Measurements from ENCODE around the gene ZFAND3.

Gene ZFAND3

DNA sequence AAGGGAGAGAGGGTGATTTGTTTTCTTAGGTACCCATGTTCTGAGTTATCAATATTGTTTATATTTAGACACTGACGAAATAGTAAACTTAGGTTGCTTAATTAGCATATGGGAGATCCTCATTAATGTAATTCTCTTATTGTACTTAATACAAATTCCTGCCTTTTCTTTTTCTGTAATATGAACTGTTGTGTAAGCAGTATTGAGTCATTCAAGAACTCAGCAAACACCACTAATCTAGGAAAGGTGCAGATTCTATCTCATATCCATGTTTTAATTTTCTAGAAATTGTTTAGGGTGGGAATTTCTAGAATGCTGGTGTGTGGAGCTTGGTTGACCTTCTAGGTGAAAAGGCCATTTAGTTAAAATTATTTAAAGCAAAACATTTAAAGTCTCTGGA lies 216.0 kb downstream of the ZFAND3 start:
- POLR2A ChIA-PET = no interaction called here
- CTCF ChIA-PET = no interaction called here
- TF ChIP-seq ZNF384 (IDR thresholded peaks at IDR 0.05) (no peak), SP1 (IDR thresholded peaks at IDR 0.05) (no peak), HDGF (IDR thresholded peaks at IDR 0.05; ENCODE audit: borderline replicate concordance) (no peak), LEF1 (IDR thresholded peaks at IDR 0.05; ENCODE audit: borderline replicate concordance) (no peak), ELF4 (IDR thresholded peaks at IDR 0.05) (no peak), NFRKB (IDR thresholded peaks at IDR 0.05) (no peak), BHLHE40 (IDR thresholded peaks at IDR 0.05; ENCODE audit: borderline replicate concordance) (no peak), L3MBTL2 (conservative IDR thresholded peaks at IDR 0.05) (no peak), FOXM1 (IDR thresholded peaks at IDR 0.05; ENCODE audit: borderline replicate concordance) (no peak), ARNT (IDR thresholded peaks at IDR 0.05) (no peak), FOXA1 (IDR thresholded peaks at IDR 0.05) (no peak), CTBP1 (IDR thresholded peaks at IDR 0.05; ENCODE audit: borderline replicate concordance) (no peak), TARDBP (IDR thresholded peaks at IDR 0.05) (no peak), SUZ12 (IDR thresholded peaks at IDR 0.05) (no peak), FOXK2 (IDR thresholded peaks at IDR 0.05) (no peak)
- TF ChIP-seq, protein P1, sequence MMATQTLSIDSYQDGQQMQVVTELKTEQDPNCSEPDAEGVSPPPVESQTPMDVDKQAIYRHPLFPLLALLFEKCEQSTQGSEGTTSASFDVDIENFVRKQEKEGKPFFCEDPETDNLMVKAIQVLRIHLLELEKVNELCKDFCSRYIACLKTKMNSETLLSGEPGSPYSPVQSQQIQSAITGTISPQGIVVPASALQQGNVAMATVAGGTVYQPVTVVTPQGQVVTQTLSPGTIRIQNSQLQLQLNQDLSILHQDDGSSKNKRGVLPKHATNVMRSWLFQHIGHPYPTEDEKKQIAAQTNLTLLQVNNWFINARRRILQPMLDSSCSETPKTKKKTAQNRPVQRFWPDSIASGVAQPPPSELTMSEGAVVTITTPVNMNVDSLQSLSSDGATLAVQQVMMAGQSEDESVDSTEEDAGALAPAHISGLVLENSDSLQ (IDR thresholded peaks at IDR 0.05) = no peak
- DNase-seq (ENCODE audit: extremely low spot score) = no peak

DNA sequence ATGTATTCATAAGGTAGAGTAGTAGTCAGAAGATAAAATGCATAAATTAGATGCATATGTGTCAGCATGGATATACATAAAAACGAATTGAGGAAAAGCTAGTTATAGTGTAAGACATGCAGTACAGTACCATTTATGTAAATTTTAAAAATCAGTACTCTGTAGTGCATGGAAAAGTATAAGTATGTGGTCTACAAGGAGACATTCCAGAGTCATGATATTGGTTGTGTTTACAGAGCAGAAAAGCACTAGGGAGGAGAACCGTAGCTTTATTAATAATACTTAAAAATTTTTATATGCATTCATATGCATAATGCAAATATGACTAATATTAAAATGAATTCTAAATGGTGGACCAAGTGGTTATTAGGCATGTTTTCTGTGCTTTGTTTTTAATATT lies 220.0 kb downstream of the ZFAND3 start:
- TF ChIP-seq ARNT (IDR thresholded peaks at IDR 0.05) (no peak), HDGF (IDR thresholded peaks at IDR 0.05; ENCODE audit: borderline replicate concordance) (no peak), SUZ12 (IDR thresholded peaks at IDR 0.05) (no peak), NFRKB (IDR thresholded peaks at IDR 0.05) (no peak), SP1 (IDR thresholded peaks at IDR 0.05) (no peak), ZNF384 (IDR thresholded peaks at IDR 0.05) (no peak), FOXA1 (IDR thresholded peaks at IDR 0.05) (no peak), TARDBP (IDR thresholded peaks at IDR 0.05) (no peak), ELF4 (IDR thresholded peaks at IDR 0.05) (no peak), FOXM1 (IDR thresholded peaks at IDR 0.05; ENCODE audit: borderline replicate concordance) (no peak), BHLHE40 (IDR thresholded peaks at IDR 0.05; ENCODE audit: borderline replicate concordance) (no peak), L3MBTL2 (conservative IDR thresholded peaks at IDR 0.05) (no peak)
- TF ChIP-seq, protein P1 (IDR thresholded peaks at IDR 0.05) = no peak
- CTCF ChIA-PET = no interaction called here
- POLR2A ChIA-PET = no interaction called here
- DNase-seq (ENCODE audit: extremely low spot score) = no peak

DNA sequence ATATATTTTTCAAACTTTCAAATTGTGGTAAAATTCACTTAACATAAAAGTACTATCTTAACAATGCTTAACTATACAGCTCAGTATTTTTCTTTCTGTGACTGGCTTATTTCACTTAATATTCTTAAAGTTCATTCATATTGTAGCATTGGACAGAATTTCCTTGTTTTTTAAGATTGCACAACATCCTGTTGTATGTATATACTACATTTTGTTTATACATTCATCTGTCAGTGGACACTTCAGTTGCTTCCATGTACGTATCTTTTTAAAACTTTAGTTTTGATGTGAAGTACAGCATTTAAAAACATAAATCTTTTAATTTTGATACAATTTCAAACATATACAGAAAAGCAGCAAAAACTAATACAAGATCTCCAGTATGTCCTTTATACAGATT lies 220.7 kb downstream of the ZFAND3 start:
- no peak for TF ChIP-seq SP1 (IDR thresholded peaks at IDR 0.05)
- TF ChIP-seq ZNF384 (IDR thresholded peaks at IDR 0.05) = no peak
- no peak for TF ChIP-seq L3MBTL2 (conservative IDR thresholded peaks at IDR 0.05)
- TF ChIP-seq ARNT (IDR thresholded peaks at IDR 0.05) = no peak
- TF ChIP-seq CTBP1 (IDR thresholded peaks at IDR 0.05; ENCODE audit: borderline replicate concordance) = no peak
- TF ChIP-seq FOXA1 (IDR thresholded peaks at IDR 0.05) = no peak
- TF ChIP-seq, protein P1 (IDR thresholded peaks at IDR 0.05) = no peak
- DNase-seq (ENCODE audit: extremely low spot score) = no peak
- ChIA-PET POLR2A (no interaction called here), CTCF (no interaction called here)

DNA sequence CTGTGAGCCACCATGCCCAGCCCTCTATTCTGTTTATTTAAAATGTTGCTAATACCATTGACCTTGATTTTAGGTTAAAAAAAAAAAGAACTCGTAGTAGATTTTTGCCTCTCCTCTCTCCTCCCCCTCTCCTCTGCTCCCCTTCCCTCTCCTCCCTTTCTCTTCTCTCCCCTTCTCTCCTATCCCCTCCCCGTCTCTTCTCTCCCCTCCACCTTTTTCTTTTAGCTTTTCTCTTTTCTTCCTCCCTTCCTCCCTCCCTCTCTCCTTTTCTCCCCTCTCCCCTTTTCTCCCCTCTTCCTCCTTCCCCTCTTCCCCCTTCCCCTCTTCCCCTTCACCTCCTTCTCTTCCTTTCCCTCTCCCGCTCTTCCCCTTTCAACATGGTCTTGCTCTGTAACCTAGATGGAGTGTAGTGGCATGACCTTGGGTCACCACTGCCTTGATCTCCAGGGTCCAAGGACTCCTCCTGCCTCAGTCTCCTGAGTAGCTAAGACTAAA lies 223.8 kb downstream of the ZFAND3 start:
- ChIA-PET POLR2A (no interaction called here), CTCF (interaction anchor here (1.5 kb wide), 1 partner anchor 10 kb away, joined by 4 read pairs; no protein-coding TSS in a partner anchor)
- no peak for TF ChIP-seq LEF1 (IDR thresholded peaks at IDR 0.05; ENCODE audit: borderline replicate concordance)
- no peak for TF ChIP-seq L3MBTL2 (conservative IDR thresholded peaks at IDR 0.05)
- TF ChIP-seq TARDBP (IDR thresholded peaks at IDR 0.05) = no peak
- no peak for TF ChIP-seq FOXK2 (IDR thresholded peaks at IDR 0.05)
- TF ChIP-seq, protein P1 (IDR thresholded peaks at IDR 0.05) = no peak
- TF ChIP-seq FOXA1 (IDR thresholded peaks at IDR 0.05) = no peak
- TF ChIP-seq HDGF (IDR thresholded peaks at IDR 0.05; ENCODE audit: borderline replicate concordance) = no peak
- no peak for TF ChIP-seq CTBP1 (IDR thresholded peaks at IDR 0.05; ENCODE audit: borderline replicate concordance)
- no peak for TF ChIP-seq ARNT (IDR thresholded peaks at IDR 0.05)
- TF ChIP-seq SUZ12 (IDR thresholded peaks at IDR 0.05) = no peak
- TF ChIP-seq ZNF384 (IDR thresholded peaks at IDR 0.05) = no peak
- no peak for TF ChIP-seq NFRKB (IDR thresholded peaks at IDR 0.05)
- TF ChIP-seq FOXM1 (IDR thresholded peaks at IDR 0.05; ENCODE audit: borderline replicate concordance) = no peak
- TF ChIP-seq BHLHE40 (IDR thresholded peaks at IDR 0.05; ENCODE audit: borderline replicate concordance) = no peak
- TF ChIP-seq ELF4 (IDR thresholded peaks at IDR 0.05) = no peak
- TF ChIP-seq SP1 (IDR thresholded peaks at IDR 0.05) = no peak
- DNase-seq (ENCODE audit: extremely low spot score) = no peak

DNA sequence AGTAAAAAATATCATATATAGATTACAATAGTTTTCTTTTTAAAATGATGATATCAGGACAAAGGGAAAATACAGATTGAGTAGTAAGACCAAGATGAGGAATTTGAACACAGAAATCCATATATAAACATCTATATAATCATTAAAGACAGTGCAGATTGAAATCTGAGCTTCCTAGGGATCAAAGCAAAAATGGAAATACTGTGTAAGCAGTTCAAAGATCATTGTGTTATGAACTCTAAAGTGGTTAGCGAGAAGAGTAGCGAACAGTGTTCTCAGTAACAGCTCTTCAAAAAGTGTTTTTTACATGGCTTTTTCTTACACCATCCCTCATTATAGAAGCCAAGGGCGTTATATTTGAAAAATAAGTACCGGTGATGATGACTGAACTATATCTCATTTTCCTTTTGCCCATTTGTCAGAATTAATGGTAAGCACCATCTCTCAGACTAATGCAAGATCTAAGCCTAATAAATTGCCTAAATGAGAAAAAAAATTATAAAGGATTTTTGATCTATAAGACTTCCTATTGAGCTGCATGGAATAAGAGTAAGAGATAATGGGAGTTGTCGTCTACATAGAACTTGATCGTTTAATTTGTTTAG lies 226.3 kb downstream of the ZFAND3 start:
- TF ChIP-seq ELF4 (IDR thresholded peaks at IDR 0.05) (no peak), FOXM1 (IDR thresholded peaks at IDR 0.05; ENCODE audit: borderline replicate concordance) (no peak), CTBP1 (IDR thresholded peaks at IDR 0.05; ENCODE audit: borderline replicate concordance) (no peak)
- no peak for DNase-seq (ENCODE audit: extremely low spot score)
- ChIA-PET CTCF (interaction anchor here (0.6 to 1.2 kb wide), 3 partner anchors 9 to 509 kb away, joined by 3 to 4 read pairs (median 3); no protein-coding TSS in a partner anchor), POLR2A (no interaction called here)
